H9 (cell line): ENCODE results near the gene ACVR1. TPM values are rescaled to one million over a fixed set of nuclear protein-coding genes. Genes with fewer than 3 reads are reported as not detected.

Source experiments
- DNase-seq: peaks from one replicate; pipeline ENCODE4 v3.0.0-alpha.2; 2017
- H2AFZ ChIP-seq: one replicate; pipeline ENCODE4 v1.6.1; 2013; ENCODE audit warnings: mild to moderate bottlenecking, low read length, control low read depth, moderate library complexity
- H2AK5ac ChIP-seq: 2 replicates; pipeline ENCODE4 v1.6.1; 2013; ENCODE audit warnings: low read length, control low read depth, mixed read lengths; ENCODE audit not compliant: insufficient read length
- H2BK120ac ChIP-seq: one replicate; pipeline ENCODE4 v1.6.1; 2013; ENCODE audit warnings: low read depth, mild to moderate bottlenecking, low read length, control low read depth, inconsistent platforms; ENCODE audit not compliant: poor library complexity, severe bottlenecking
- H2BK12ac ChIP-seq: 2 replicates; pipeline ENCODE4 v1.6.1; 2013; ENCODE audit warnings: low read length, control low read depth, mixed read lengths, low read depth; ENCODE audit not compliant: insufficient read length
- H2BK15ac ChIP-seq: 2 replicates; pipeline ENCODE4 v1.6.1; 2013; ENCODE audit warnings: low read depth, low read length, control low read depth
- H2BK20ac ChIP-seq: one replicate; pipeline ENCODE4 v1.6.1; 2013; ENCODE audit warnings: low read depth, mild to moderate bottlenecking, low read length, control low read depth, inconsistent platforms; ENCODE audit not compliant: poor library complexity, severe bottlenecking
- H2BK5ac ChIP-seq: 2 replicates; pipeline ENCODE4 v1.6.1; 2013; ENCODE audit warnings: low read length, control low read depth, mixed read lengths; ENCODE audit not compliant: insufficient read length
- H3K14ac ChIP-seq: 2 replicates; pipeline ENCODE4 v1.6.1; 2013; ENCODE audit warnings: low read length, control low read depth; ENCODE audit not compliant: insufficient read depth
- H3K18ac ChIP-seq: 2 replicates; pipeline ENCODE4 v1.6.1; 2013; ENCODE audit warnings: low read depth, mild to moderate bottlenecking, mixed read lengths, low read length, control low read depth; ENCODE audit not compliant: insufficient read length
- H3K23ac ChIP-seq: 2 replicates; pipeline ENCODE4 v1.6.1; 2013; ENCODE audit warnings: low read length, control low read depth, mixed read lengths, low read depth; ENCODE audit not compliant: insufficient read length
- H3K23me2 ChIP-seq: 2 replicates; pipeline ENCODE4 v1.6.1; 2013; ENCODE audit warnings: low read depth, mild to moderate bottlenecking, mixed read lengths, low read length, control low read depth; ENCODE audit not compliant: insufficient read length, poor library complexity, severe bottlenecking
- H3K27ac ChIP-seq: 2 replicates; pipeline ENCODE4 v1.5.1; 2013; ENCODE audit warnings: low read length, control low read depth, mixed read lengths, low read depth; ENCODE audit not compliant: insufficient read length
- H3K27me3 ChIP-seq: 2 replicates; pipeline ENCODE4 v1.6.1; 2013; ENCODE audit warnings: low read length, control low read depth, inconsistent platforms; ENCODE audit not compliant: insufficient read depth
- H3K4ac ChIP-seq: 2 replicates; pipeline ENCODE4 v1.6.1; 2013; ENCODE audit warnings: low read depth, mild to moderate bottlenecking, control low read depth, inconsistent platforms, low read length, moderate library complexity
- H3K4me1 ChIP-seq: 2 replicates; pipeline ENCODE4 v1.6.1; 2013; ENCODE audit warnings: low read length, control low read depth, inconsistent platforms; ENCODE audit not compliant: insufficient read depth
- H3K4me2 ChIP-seq: 2 replicates; pipeline ENCODE4 v1.6.1; 2013; ENCODE audit warnings: low read length, control low read depth, mixed read lengths; ENCODE audit not compliant: insufficient read length, insufficient read depth
- H3K56ac ChIP-seq: 2 replicates; pipeline ENCODE4 v1.6.1; 2013; ENCODE audit warnings: low read depth, mild to moderate bottlenecking, mixed read lengths, low read length, control low read depth; ENCODE audit not compliant: insufficient read length
- H3K79me1 ChIP-seq: 2 replicates; pipeline ENCODE4 v1.6.1; 2013; ENCODE audit warnings: low read depth, mild to moderate bottlenecking, moderate library complexity, low read length, control low read depth, inconsistent platforms; ENCODE audit not compliant: insufficient read depth, poor library complexity, severe bottlenecking
- H3K79me2 ChIP-seq: 2 replicates; pipeline ENCODE4 v1.6.1; 2013; ENCODE audit warnings: low read length, control low read depth, inconsistent platforms; ENCODE audit not compliant: insufficient read depth
- H3K9ac ChIP-seq: 2 replicates; pipeline ENCODE4 v1.6.1; 2013; ENCODE audit warnings: low read length, control low read depth, mixed read lengths; ENCODE audit not compliant: insufficient read length; ENCODE audit errors: extremely low read depth
- H3K9me3 ChIP-seq: one replicate; pipeline ENCODE4 v1.6.1; 2013; ENCODE audit warnings: low read depth, low read length, inconsistent platforms; ENCODE audit not compliant: control insufficient read depth
- H3T11ph ChIP-seq: one replicate; pipeline ENCODE4 v1.6.1; 2013; ENCODE audit warnings: mild to moderate bottlenecking, low read length, control low read depth, inconsistent platforms
- H4K20me1 ChIP-seq: one replicate; pipeline ENCODE4 v1.6.1; 2013; ENCODE audit not compliant: control insufficient read depth, insufficient read length, insufficient read depth
- H4K5ac ChIP-seq: 2 replicates; pipeline ENCODE4 v1.6.1; 2013; ENCODE audit warnings: low read depth, mild to moderate bottlenecking, mixed read lengths, low read length, control low read depth; ENCODE audit not compliant: insufficient read length
- H4K8ac ChIP-seq: replicated peaks from 2 replicates; pipeline ENCODE4 v1.6.1; 2013; ENCODE audit warnings: low read length, control low read depth, mixed read lengths, low read depth; ENCODE audit not compliant: insufficient read length
- H4K91ac ChIP-seq: 2 replicates; pipeline ENCODE4 v1.6.1; 2013; ENCODE audit warnings: low read depth, mild to moderate bottlenecking, moderate library complexity, mixed read lengths, low read length, control low read depth; ENCODE audit not compliant: insufficient read length
- H3K27ac Mint-ChIP-seq, 3 experiments: 2 replicates in 2 of 3; 3 replicates in 1 of 3; pipeline ENCODE4 v1.8.0; 2020 to 2021; ENCODE audit warnings: mixed read lengths in 3 of 3, mild to moderate bottlenecking in 1 of 3, moderate library complexity in 1 of 3
- H3K27me3 Mint-ChIP-seq: 2 replicates; pipeline ENCODE4 v1.8.0; 2021; ENCODE audit warnings: low read depth, mild to moderate bottlenecking, moderate library complexity, mixed read lengths
- H3K36me3 Mint-ChIP-seq, 3 experiments: 2 replicates in 2 of 3; 3 replicates in 1 of 3; pipeline ENCODE4 v1.8.0; 2020 to 2021; ENCODE audit warnings: low read depth in 3 of 3, mixed read lengths in 3 of 3; ENCODE audit not compliant: insufficient read depth in 1 of 3
- H3K4me1 Mint-ChIP-seq, 2 experiments: 2 replicates each; pipeline ENCODE4 v1.8.0; 2020; ENCODE audit warnings: mixed read lengths in 2 of 2
- H3K4me3 Mint-ChIP-seq, 2 experiments: 2 replicates in 1 of 2; 3 replicates in 1 of 2; pipeline ENCODE4 v1.8.0; 2020 to 2021; ENCODE audit warnings: mild to moderate bottlenecking in 2 of 2, mixed read lengths in 2 of 2, moderate library complexity in 1 of 2
- H3K9me3 Mint-ChIP-seq, 2 experiments: 2 replicates in 1 of 2; 3 replicates in 1 of 2; pipeline ENCODE4 v1.8.0; 2020; ENCODE audit warnings: mild to moderate bottlenecking in 2 of 2, mixed read lengths in 2 of 2, moderate library complexity in 1 of 2
- CTCF ChIP-seq: fragments of 200-600 bp; sonication (generic); conservative IDR thresholded peaks from 3 replicates; pipeline ENCODE4 v1.8.0; 2021; ENCODE audit warnings: antibody characterized with exemption, mild to moderate bottlenecking
- WGBS: extraction: QIAGEN DNeasy Blood & Tissue Kit; methylation state at CpG from one replicate; pipeline ENCODE4 v1.1.7; 2013; ENCODE audit warnings: missing lambda C conversion rate, low lambda C conversion rate, mixed read lengths; ENCODE audit not compliant: insufficient read length; ENCODE audit errors: extremely low coverage; 5-methylcytosine and 5-hydroxymethylcytosine counted together
- total RNA-seq: library from RNA; stranded (reverse); gene quantifications from 2 replicates; pipeline ENCODE4 v1.2.1, GENCODE V29; 2021

Gene ACVR1
- total RNA-seq, 1 experiment from 2014 or later: 21.2 TPM

DNA sequence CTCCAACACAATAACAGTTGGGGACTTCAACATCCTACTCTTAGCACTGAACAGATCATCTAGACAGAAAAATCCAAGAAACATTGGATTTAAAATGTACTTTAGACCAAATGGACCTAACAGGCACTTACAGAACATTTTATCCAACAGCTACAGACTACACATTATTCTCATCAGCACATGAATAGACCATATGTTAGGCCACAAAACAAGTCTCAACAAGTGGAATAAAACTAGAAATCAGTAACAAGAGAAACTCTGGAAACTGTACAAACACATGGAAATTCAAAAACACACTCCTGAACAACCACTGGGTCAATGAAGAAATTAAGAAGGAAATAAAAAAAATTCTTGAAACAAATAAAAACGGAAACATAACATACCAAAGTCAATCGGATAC is 117.5 kb downstream of the ACVR1 start:
- Histone ChIP-seq H2AK5ac (no peak overlapping the region), H2BK12ac (no peak overlapping the region), H3K79me1 (no peaks in the 10 kb centered on the region), H2BK20ac (no peak overlapping the region), H3K14ac (no peak overlapping the region), H3K4ac (no peak overlapping the region), H3T11ph (no peak overlapping the region), H2BK5ac (no peak overlapping the region), H2BK120ac (no peak overlapping the region), H3K4me1 (peaks cover 7% of the 10 kb centered on the region; the same call in 1 of the 2 replicates), H4K91ac (no peak overlapping the region), H3K9me3 (no peaks in the 10 kb centered on the region), H3K18ac (no peak overlapping the region), H4K8ac (no peak overlapping the region), H3K23me2 (no peaks in the 10 kb centered on the region), H3K23ac (no peak overlapping the region), H3K9ac (no peak overlapping the region), H3K27me3 (no peaks in the 10 kb centered on the region), H3K79me2 (no peaks in the 10 kb centered on the region), H4K20me1 (no peaks in the 10 kb centered on the region), H2BK15ac (no peak overlapping the region), H4K5ac (no peak overlapping the region), H3K4me2 (no peak overlapping the region), H3K27ac (no peak overlapping the region), H2AFZ (no peak overlapping the region), H3K56ac (no peak overlapping the region)
- no peak for DNase-seq
- peak overlapping the region in 1 of 3 experiments; percentile 74; a peak in 2 of 7 replicates for H3K27ac Mint-ChIP-seq
- peaks cover 46 to 58% (median 52%) of the 10 kb centered on the region in 3 experiments for H3K36me3 Mint-ChIP-seq
- H3K27me3 Mint-ChIP-seq: no peaks in the 10 kb centered on the region
- peaks cover 36 to 42% of the 10 kb centered on the region in 2 experiments for H3K4me1 Mint-ChIP-seq
- no peak overlapping the region for H3K4me3 Mint-ChIP-seq
- peaks cover 35 to 38% of the 10 kb centered on the region in 2 experiments for H3K9me3 Mint-ChIP-seq
- no CpG with 5 or more reads among the region's 2 CpGs for WGBS
- TF ChIP-seq CTCF: no peak
